NCI-H1694 (cell line): Measurements from ENCODE around the gene ECPAS.
"Not testable (repeated sequence)": the region's sequence is repeated elsewhere in the genome, so short reads cannot be mapped to it uniquely, and the experiment has no call there.

Experiments used
- DNase-seq: peaks from one replicate; lab custom pipeline; 2025; lab: John Stamatoyannopoulos, UW

ECPAS gene

DNA sequence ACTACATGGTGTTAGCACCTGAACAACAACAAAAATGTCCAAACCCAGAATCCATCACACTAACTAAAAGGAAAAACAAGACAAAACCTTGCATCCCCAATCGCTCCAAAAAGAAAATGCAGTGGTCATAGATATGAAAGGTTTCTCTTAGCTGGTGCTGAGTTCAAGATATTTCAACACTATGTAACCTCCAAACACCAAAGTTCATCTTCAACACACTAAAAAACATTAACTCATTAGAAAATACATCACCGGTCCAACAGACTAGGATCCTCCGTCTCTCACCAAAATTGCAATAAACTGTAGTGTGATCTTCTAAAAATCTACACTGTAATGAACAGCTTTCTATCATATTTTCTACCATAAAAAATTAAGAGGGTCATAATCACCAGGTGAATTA is 60.8 kb downstream of the ECPAS start:
- no peak for DNase-seq

DNA sequence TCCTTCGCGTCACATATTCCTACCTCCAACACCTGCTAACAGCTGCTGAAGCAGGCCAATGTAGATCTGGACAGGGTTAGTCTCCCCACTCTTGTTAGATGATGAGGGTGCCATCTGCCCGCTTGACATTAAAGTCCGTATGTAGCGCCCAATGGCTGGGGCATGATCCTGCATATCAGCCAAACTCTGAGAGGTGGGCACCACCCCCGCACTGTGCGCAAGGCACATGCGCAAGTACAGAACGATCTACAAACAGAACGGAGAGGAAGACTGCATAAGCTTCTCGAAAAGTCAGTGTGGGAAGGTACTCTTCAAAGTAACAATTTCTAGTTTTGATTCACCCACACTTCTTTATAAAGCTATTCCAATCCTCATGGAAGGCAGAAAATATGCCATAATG is 69.8 kb downstream of the ECPAS start:
- no peak for DNase-seq

DNA sequence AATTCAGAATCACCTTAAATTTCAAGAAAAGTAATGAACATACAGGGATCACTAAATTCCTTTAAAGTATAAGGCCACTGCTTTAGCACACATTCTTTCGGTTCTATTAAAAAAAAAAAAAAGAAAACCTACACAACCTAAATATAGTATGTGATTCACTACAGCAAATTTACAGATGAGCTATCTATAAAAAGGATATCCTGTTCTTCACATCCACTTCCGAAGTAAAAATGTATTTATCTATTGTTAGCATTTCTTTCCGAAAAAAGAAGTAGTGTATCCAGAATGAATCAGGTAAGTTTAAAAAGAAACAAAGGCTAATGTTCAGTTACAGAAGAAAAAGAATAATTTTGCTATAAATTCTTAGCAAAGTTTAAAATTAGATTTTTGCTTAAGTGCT is 70.2 kb downstream of the ECPAS start:
- DNase-seq, result no peak

DNA sequence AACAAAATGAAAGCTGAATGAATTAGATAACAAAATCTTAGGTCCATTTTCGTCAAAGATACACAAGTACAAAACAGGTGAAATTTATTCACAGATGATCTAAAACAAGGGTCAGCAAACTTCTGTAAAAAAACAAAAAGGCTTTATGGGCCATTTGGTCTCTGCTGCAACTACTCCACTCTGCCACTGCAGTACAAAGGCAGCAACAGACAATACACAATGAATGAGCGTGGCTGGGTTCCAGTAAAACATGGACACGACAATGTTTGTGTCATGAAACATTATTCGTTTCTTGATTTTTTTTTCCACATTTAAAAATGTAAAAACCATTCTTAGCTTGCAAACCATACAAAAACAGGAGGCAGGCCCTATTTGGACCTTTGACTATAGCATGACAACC is 71.9 kb downstream of the ECPAS start:
- no peak for DNase-seq

DNA sequence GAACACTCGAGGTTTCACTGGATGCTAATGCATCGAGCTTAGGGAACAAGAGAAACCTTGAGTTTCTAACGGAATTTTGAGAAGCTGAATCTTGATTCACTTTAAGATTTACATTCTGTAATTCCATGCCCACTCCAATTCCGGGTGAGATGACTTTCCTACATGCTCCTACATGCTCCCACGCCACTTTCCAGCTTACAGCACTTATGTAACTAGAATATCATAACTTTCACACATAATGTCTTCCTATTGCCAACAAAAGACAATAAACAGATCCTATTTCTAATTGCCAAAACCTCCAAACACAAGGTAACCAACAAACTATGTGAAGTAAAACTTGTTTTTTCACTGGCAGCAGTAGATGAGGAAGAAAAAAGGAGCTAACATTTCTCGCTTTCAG is 72.9 kb downstream of the ECPAS start:
- DNase-seq, result no peak

DNA sequence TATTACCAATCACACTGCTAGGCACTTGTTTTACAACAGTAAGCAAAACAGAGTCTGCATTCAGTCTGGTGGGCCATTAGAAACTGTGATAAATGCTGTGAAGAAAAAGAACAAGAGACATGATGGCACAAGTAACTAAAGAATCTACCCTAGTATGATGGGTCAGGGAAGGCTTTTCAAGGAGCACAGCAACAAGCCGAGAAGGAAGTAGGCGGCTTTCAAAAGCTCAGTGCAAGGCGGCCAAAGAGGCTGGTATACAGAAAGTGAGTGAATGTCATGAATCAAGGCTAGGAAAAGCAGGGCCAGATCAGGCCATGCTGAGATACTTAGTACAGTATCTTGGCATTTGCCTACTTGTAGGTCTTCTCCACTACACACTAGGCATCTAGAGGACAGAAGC is 76.4 kb downstream of the ECPAS start:
- DNase-seq, result no peak

DNA sequence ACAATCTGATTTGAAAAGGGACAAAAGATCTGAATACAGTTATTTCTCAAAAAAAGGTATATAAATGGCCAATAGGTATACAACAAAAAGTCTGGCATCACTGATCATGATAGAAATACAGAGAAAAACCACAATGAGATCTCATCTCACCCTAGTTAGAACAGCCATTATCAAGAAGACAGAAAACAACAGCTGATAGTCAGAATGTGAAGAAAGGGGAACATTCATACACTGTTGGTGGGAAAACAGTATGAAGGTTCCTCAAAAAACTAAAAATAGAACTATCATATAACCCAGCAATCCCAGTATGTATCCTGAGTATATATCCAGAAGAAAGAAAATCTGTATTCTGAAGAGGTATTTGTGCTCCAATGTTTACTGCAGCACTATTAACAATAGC is 78.5 kb downstream of the ECPAS start:
- DNase-seq, result no peak

DNA sequence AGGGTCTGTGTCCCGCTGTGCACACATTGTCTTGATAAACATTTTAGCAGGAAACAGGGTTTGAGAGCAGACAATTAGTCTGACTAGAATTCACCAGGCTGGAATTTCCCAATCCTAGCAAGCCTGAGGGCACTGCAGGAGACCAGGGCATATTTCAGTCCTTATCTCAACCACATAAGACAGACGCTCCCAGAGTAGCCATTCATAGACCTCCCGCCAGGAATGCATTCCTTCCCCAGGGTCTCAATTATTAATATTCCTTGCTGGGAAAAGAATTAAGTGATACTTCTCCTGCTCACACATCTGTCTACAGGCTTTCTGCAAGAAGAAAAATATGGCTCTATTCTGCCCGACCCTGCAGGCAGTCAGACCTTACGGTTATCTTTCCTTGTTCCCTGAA is 82.7 kb downstream of the ECPAS start:
- DNase-seq, result not testable (repeated sequence)

DNA sequence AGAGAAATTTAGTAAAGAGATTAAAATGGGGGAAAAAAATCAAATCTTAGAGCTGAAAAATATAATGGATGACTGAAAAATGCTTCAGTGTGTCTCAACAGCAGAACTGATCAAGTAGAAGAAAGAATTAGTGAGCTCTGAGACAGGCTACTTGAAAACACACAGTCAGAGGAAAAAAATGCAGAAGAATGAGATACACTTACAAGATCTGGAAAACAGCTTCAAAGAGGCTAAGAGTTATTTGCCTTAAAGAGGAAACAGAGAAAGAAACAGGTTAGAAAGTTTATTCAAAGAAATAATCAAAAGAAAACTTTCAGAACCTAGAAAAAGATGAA is 83.7 kb downstream of the ECPAS start:
- no peak for DNase-seq

DNA sequence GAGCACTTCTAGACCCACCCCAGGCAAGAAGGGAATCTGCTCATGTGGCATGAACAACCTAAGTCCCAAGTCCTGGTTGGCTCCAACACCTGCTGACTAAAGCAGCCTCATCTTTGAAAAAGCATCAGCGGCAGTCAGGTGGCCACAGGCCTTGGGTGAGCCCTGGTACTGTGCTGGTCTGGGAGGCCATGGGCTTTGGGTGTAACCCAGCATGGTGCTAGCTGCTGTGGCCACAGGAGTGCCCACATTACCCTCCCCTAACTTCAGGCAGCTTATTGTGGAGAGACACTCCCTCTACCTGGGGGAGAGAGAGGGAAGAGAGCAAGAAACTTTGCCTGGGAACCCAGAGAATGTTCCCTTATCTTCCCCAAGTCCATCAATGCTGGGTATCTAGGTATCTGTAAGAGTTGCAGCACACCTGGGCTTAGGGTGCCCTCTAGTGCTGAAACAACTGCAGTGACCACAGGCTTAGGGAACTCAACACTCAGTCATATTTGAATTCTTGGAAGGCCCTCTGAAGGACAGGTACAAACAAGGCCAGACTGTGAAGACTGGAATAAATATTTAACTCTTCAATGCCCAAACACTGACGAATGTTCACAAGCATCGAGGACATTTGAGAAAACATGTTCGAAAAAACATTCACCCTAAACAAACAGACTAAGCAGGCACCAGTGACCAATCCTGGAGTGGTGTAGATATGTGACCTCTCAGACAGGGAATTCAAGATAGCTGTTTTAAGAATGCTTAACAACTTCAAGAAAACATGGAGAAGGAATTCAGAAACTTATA is 84.2 kb downstream of the ECPAS start:
- no peak for DNase-seq

DNA sequence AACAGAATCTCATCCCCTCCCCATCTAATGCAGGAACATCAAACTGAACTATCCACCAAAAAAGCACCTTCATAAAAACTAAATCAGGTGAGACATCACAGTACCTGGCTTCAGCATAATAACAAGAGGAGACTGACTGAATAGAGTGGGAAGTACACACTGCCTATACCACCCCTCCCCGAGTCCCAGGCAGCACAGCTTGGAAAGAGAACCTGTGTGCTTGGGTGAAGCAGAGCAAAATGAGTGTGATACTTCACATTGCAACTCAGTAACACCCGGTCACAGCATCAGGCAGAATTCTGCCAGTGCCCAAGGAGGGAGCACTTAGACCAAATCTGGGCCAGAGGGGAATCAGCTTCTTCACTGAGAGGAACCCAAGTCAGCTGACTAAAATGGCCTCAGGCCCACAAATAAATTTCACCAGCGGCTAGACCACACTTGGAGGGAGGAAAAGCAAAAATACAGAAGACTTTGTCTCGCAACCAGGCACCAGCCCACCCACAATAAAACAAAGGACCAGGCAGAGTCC is 84.9 kb downstream of the ECPAS start:
- no peak for DNase-seq

DNA sequence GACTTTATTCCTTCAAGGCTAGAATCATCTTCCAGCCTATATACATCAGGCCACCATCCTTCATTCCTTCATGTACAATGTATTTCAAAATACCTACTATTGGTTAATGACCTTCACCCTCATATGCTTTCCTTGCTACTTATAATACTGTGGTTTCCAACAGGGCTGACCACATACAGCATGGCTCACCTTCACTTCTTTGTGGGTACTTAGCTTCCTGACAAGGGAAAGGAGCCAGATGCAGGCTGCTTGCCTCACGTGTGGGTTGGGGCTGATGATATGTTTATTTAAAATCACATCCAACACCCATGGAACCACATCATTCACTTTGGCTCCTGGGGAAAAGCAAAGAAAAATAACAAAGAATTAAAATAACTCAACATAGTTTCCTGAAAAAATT is 90.2 kb downstream of the ECPAS start:
- no peak for DNase-seq

DNA sequence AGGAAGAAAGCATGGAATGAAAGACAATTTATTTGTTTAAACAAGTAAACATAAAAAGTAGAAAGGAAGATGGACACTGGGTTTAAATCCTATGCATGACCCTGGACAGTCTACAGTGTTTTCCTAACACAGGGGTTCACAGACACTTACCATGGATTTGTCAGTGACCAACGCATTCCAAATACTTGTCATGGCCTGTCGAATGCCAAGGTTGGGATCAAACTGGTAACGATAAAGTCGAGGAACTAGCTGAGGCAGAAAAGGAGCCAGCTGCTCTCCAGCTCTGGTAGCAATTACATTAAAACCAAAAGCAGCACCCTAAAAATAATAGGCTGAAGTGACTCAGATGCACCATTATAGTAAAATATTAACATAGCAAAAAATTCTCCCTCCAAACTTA is 94.8 kb downstream of the ECPAS start:
- no peak for DNase-seq

DNA sequence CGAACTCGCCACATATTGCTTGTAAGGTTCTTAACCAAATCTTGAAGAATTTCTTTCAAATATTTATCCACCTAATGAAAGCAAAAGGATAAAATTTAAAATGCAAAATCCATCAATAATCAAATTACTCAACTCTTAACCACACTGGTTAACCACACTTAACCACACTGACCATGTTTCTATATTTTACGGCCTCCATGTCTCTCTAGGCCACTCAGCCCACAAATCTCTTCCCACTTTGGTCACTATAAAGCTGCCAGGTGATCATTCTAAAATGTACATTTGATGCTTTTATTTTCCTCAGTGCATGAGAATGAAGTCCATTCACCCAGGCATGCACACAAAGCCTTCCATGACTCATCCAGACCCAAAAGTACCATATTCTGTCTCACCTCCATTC is 97.8 kb downstream of the ECPAS start:
- DNase-seq, result no peak

DNA sequence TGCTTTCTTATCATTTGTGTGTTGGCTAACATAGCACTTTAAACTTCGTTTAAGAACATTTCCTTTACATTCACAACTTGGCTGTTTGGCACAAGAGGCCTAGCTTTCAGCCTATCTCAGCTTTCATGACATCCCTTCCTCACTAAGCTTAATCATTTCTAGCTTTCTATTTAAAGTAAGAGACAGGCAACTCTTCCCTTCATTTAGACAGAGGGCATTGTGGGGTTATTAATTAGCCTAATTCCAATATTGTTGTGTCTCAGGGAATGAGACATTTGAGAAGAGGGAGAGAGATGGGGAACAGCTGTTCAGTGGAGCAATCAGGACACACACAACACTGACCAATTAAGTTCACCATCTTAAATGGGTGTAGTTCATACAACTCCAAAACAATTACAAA is 103.2 kb downstream of the ECPAS start:
- no peak for DNase-seq

DNA sequence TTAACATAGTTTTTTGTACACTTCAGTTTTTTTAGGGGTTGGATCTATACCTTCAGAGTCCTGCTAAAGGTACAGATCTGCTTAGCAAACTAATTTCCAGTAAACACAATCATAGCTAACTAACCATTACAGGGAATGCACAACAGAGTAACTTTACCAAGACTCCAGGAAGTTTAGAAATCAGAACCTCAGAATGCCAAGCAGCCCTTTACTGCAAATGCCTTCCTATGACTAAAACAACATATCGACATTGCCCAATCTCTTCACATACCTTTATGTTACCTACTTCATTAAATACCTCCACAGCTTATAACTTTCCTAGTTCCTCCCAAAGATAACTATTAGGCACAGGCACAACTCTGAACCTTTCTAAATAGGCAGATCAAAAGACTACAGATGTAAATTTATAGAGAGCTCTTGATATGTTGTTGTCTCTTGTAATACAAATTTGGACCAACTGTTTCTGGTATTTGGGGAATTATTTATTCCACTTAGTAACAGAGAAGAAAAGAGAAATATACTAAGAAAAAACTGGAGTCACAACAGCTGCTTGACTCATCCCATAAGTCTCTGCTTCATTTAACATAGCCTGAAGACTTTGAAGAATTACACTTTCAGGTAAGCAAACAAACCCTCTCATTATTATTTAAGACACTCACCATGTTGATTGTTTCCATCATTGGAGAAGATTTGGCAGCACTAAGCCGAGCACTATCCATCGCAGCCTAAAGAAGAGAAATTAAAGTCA is 108.2 kb downstream of the ECPAS start:
- DNase-seq, result no peak

DNA sequence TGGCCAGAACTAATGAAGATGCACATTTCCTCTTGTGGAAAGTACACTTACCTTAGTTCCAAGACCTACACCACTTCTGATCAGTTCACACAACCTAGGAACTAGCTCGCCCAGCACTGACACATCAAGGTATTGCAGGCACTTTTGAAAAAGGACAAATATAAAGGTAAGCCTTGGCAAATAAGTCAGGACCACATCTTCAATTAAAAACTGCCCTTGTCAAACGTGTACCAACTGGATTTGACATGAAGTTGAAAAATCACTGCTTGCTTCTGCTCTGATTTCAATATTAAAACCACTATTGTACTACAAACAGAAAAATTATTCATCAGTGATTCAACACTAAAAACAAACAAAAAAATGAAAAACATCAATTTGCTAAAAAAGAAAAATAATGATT is 109.1 kb downstream of the ECPAS start:
- no peak for DNase-seq

DNA sequence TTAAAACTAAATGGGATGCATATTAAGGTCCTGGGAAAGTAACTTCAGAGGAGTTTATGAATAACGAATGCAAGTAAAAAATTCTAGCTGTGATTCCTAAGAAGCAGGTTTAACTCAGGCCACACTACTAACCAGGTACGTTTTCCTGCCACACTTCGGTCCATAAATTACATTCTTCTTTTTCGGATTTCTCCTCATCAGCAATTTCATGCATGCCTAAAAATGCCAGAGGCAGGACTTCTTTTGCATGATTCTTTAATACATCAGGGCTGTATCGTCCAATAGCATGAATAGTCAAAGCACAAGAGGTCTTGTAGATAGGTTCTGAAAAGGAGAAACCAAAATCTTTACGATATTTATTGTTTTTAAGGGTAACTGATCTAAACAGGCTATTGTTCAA is 111.9 kb downstream of the ECPAS start:
- DNase-seq, result no peak

DNA sequence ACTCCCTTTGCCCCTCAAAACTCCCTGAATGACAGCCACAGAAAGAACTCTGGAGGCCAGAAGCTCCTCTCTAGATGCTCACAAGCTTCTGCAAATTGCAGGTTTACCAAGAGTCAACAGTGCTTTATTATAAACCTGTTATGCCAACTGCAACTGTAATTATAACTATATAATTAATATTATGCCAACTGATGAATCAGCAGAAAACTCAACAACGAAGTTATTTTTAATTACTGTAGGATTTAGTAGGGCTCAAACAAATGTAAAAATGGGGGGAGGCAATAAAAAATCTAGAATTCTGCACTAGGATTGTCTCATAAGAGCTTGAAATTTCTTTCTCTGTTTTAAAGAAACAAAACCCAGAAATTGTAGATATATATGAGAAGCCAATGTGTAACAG is 117.2 kb downstream of the ECPAS start:
- no peak for DNase-seq

DNA sequence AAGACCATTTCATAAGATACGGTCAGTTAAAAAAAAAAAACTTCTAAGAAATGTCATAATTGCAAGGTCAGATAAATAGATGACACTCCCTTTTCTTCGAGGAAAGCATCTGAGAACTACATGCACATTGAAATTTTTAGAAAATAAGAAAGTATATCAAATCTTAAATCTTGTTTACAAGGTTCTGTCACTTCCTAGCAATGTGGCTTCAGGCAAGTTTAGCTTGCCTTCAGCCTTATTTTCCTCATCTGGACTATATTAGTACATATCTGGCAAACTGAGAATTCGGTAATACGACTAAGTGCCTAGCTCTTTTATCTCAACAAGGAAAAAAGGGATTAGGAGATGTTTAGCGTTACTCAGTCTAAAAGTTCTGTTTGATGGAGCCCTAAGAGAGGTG is 121.7 kb downstream of the ECPAS start:
- no peak for DNase-seq

DNA sequence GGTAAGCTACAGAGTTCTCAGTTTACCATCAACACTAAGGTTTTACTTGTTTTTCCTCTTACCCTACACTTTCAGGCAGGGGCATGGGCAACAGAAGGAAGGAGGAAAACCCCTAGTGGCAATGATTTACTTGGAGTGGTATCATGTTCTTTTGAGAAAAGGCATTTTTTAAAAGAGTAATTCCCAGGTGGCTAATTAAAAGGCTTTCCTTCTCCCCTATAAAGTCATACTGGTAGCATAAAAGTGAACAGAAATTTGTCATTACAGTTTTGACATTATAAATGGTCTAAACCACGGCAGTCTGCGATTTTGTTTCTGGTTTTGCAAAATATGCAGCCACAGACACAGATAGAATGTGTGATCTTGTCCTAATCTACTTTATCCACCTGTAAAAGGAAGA is 123.3 kb downstream of the ECPAS start:
- DNase-seq, result no peak

DNA sequence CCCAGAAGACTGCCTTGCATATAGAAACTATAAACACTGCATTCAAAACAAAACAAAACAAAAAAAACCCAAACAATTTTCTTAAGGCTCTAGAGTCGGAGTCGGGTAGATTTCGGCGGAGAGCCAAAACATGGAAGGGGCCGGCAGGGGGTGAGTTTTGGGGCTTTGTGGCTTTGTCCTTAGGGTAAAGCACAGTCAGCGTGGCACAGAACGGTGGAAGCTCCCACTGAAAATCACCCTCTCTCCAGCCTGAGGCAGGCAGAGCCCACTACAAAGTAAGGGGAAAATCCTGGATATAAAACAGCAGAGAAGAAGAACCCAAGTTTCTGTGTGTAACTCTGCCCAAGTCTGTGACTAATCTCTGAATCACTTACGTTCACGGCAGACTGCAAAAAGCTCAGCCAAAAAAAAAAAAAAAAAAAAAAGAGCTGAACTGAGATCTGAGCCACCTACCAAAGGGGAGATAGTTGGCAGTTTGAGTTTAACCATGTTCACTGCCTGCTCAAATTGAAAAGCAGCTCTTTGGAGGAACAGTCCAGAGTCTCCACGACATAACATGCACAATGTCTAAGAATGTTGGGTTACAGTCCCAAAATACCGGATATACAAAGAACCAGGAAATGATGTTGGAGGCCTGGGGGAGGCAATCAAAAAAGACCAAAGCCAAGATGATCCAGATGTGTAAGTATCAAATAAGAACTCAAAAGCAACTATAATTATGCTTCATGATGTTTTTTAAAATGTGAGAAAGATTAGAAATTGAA is 127.5 kb downstream of the ECPAS start:
- no peak for DNase-seq

DNA sequence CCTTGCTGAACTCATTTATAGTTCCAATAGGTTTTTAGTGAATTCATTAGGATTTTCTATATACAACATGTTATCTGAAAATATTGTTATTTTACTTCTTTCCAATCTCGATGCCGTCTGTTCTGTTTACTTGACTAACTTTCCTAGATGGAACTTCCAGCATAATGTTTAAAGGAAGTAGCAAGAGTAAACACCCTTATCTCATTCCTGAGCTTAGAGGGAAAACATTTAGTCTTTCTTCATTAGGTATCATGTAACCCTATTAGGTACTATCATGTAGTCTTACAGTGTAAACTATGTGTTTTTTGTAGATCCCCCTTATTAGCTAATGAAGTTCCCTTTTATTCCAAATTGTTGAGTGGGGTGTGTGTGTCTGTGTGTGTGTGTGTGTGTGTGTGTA is 131.6 kb downstream of the ECPAS start:
- no peak for DNase-seq
